Epithelial cell of esophagus (primary cell): Measurements from ENCODE around the gene IGF1R.

ENCODE experiments used
- DNase-seq: peaks from one replicate; pipeline ENCODE4 v3.0.0; 2010; ENCODE audit warnings: low read depth
- H3K4me3 ChIP-seq: 2 replicates; pipeline ENCODE4 v1.5.1; 2011; ENCODE audit warnings: mild to moderate bottlenecking, low read length, control low read depth
- CTCF ChIP-seq: IDR thresholded peaks from 2 replicates; pipeline ENCODE4 v1.5.1; 2011; ENCODE audit warnings: low read depth, mild to moderate bottlenecking, low read length, control low read depth, inconsistent platforms; ENCODE audit not compliant: insufficient read depth; ENCODE audit errors: missing control alignments

IGF1R gene

GRCh38 chr15:99006146-99006545 is 357.8 kb downstream of the IGF1R start:
- no peak for TF ChIP-seq CTCF
- DNase-seq: no peak

GRCh38 chr15:99006904-99007495 is 358.7 kb downstream of the IGF1R start:
- H3K4me3 ChIP-seq: no peak overlapping the region
- TF ChIP-seq CTCF: no peak
- DNase-seq: no peak

More at GRCh38 chr15:99006146-99006545, 357.8 kb downstream of the IGF1R start:
- no peak overlapping the region for H3K4me3 ChIP-seq

- no peak for TF ChIP-seq CTCF
- H3K4me3 ChIP-seq: no peak overlapping the region
- no peak for DNase-seq
Observed at GRCh38 chr15:99009741-99010330, 361.5 kb downstream of the IGF1R start.

GRCh38 chr15:99010768-99011167 is 362.4 kb downstream of the IGF1R start:
- no peak for DNase-seq
- TF ChIP-seq CTCF: no peak
- H3K4me3 ChIP-seq: no peak overlapping the region
